Neural cell (in vitro differentiated cells): ENCODE results near the gene KATNAL2.
"Not testable (repeated sequence)": the region's sequence is repeated elsewhere in the genome, so short reads cannot be mapped to it uniquely, and the experiment has no call there.

Experiments
- CTCF ChIP-seq: fragments of 450-650 bp; IDR thresholded peaks from 2 replicates; pipeline ENCODE4 v1.5.1; 2014; ENCODE audit warnings: antibody characterized with exemption, mild to moderate bottlenecking, moderate library complexity; ENCODE audit not compliant: poor library complexity, severe bottlenecking
- POLR2AphosphoS5 ChIP-seq: IDR thresholded peaks from 2 replicates; pipeline ENCODE4 v1.6.1; 2012
- RAD21 ChIP-seq: fragments of 450-650 bp; conservative IDR thresholded peaks from 2 replicates; pipeline ENCODE4 v1.6.1; 2014; ENCODE audit warnings: antibody characterized with exemption, mild to moderate bottlenecking, moderate library complexity
- SMC3 ChIP-seq: fragments of 450-650 bp; conservative IDR thresholded peaks from 2 replicates; pipeline ENCODE4 v1.6.1; 2014; ENCODE audit warnings: antibody characterized with exemption, mild to moderate bottlenecking, moderate library complexity; ENCODE audit not compliant: poor library complexity

GRCh38 chr18:46966266-46966665 is 48.9 kb downstream of the KATNAL2 start:
- TF ChIP-seq POLR2AphosphoS5, CTCF, RAD21, SMC3: not testable (repeated sequence)
